ENCODE results near the gene NES. TPM values are rescaled to one million over a fixed set of nuclear protein-coding genes. Genes with fewer than 3 reads are reported as not detected.

Gene NES
- total and polyA plus RNA-seq, 2 donors, result 35.7 to 38.2 TPM

DNA sequence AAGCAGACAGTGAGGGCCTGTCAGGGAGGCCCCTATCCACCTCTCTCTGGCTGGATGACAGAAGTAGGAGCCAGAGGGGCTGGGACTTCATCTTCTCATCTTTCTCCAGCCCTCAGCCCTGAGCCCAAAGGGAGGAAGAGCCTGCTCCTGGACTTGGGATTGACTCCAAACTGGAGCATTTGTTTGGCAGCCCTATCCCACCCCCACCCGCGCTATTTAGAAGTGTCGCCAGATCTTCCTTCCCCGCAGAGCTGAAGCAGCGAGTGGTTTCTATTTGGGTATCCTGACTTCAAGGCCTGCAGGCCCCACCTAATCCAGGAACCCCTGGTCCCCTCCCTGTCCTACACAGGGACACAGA lies 9.6 kb downstream of the NES start:
- no peaks in the 10 kb centered on the region for H3K36me3 ChIP-seq (ENCODE audit: insufficient read depth)

DNA sequence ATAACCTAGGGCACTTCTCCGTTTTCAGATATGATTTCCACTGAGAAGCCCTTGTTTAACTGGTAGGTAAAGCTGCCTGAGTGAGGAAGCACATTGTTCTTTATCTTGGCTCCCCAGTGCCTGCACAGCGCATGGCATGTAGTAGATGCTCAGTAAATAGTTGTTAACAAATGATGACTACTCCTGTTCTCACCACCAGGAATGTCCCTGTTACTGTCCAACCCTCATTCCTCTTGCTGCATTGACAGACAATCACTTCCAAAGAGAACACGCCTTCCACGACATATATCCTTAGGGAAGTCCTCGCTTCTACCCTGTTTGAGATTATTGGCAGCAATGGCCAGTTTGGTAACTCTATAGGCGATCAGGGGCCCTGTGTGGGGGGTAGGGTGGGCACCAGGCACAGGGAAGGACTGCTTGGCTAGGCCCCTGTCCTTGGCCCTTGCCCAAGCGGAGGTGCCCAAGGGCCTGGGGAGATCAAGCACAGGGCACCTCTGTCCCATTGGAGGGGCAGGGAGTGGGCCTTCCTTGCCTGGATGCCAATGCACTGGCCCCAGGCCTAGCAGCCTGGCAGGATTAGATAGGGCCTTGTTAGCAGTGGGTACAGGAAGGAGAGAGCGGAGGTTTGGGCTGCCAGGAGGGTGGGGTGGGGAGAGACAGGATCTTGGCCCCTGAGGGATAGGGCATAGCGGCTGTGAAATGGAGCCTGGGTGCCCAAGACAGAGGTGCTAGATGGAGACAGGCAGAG lies 10.2 kb downstream of the NES start:
- Histone ChIP-seq H3K4me1 (ENCODE audit: insufficient read depth) (no peaks in the 10 kb centered on the region), H3K27ac (ENCODE audit: low read depth) (peak overlapping the region; percentile 55), H3K4me3 (ENCODE audit: low read depth, low read length) (no peak overlapping the region), H3K36me3 (ENCODE audit: insufficient read depth) (no peaks in the 10 kb centered on the region)
- no peak for DNase-seq (ENCODE audit: extremely low spot score)
- WGBS, result 81% methylated on average over 9 of the region's 9 CpGs

More for the DNA sequence above, 9.6 kb downstream of the NES start:
- Histone ChIP-seq H3K4me1 (ENCODE audit: insufficient read depth) (no peaks in the 10 kb centered on the region), H3K27ac (ENCODE audit: low read depth) (peak overlapping the region; percentile 55), H3K4me3 (ENCODE audit: low read depth, low read length) (no peak overlapping the region)
- WGBS, result 22% methylated on average over 5 of the region's 5 CpGs
- no peak for DNase-seq (ENCODE audit: extremely low spot score)

DNA sequence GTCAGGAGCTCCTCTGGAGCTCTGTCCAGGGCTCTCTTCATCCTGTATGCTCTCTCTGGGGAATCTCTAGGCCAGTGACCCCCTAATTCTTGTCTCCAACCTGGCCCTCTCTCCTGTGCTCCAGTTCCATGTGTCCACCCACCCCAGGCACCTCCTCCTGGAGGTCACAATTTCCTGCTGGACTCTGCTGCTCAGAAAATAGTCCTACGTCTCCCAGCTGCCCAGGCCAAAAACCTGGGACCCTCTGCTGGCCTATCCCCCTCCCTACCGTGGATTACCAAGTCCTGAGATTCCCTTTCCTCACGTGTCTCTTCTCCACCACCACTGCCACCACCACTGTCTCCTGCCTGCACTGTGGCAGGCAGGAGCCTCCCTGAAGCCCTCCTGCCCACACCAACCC lies 11.7 kb downstream of the NES start:
- no peak for DNase-seq (ENCODE audit: extremely low spot score)
- H3K36me3 ChIP-seq (ENCODE audit: insufficient read depth), result no peaks in the 10 kb centered on the region
- 59% methylated on average over 3 of the region's 3 CpGs for WGBS
- no peaks in the 10 kb centered on the region for H3K4me1 ChIP-seq (ENCODE audit: insufficient read depth)
- H3K4me3 ChIP-seq (ENCODE audit: low read depth, low read length), result no peak overlapping the region
- peak overlapping the region; percentile 46 for H3K27ac ChIP-seq (ENCODE audit: low read depth)

DNA sequence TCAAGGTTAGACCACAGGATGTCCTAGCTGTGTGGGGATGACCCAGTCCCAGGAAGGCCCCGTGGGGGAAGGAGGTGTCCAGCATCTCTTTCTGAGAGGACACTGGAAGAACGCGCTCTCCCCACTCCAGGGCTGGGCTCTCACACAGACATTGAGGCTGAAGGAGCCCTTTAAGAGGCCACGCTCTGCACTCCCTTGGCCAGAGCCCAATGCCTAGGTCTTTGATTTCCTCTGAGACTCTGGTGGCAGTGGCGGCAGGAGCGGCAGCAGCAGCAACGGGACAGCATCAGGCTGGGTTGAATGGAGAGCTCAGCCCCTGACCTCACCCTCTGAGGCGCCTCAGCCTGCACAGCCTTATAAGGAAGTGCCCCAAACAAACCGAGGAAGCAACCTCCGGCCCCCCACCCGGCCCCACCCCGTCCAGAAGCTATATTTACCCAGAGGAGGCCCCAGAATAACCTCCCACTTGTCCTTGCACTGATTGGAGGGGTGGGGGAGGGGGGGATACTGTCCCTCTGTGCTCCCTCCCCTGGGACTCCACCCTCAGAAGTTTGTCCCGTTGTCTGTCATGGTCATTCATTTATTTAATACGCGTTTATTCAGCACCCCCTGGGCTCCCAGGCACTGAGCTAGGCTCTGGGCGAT lies 12.3 kb downstream of the NES start:
- Histone ChIP-seq H3K4me1 (ENCODE audit: insufficient read depth) (no peaks in the 10 kb centered on the region), H3K36me3 (ENCODE audit: insufficient read depth) (no peaks in the 10 kb centered on the region), H3K4me3 (ENCODE audit: low read depth, low read length) (no peak overlapping the region), H3K27ac (ENCODE audit: low read depth) (peak overlapping the region; percentile 46)
- DNase-seq (ENCODE audit: extremely low spot score), result no peak
- 22% methylated on average over 16 of the region's 16 CpGs for WGBS

DNA sequence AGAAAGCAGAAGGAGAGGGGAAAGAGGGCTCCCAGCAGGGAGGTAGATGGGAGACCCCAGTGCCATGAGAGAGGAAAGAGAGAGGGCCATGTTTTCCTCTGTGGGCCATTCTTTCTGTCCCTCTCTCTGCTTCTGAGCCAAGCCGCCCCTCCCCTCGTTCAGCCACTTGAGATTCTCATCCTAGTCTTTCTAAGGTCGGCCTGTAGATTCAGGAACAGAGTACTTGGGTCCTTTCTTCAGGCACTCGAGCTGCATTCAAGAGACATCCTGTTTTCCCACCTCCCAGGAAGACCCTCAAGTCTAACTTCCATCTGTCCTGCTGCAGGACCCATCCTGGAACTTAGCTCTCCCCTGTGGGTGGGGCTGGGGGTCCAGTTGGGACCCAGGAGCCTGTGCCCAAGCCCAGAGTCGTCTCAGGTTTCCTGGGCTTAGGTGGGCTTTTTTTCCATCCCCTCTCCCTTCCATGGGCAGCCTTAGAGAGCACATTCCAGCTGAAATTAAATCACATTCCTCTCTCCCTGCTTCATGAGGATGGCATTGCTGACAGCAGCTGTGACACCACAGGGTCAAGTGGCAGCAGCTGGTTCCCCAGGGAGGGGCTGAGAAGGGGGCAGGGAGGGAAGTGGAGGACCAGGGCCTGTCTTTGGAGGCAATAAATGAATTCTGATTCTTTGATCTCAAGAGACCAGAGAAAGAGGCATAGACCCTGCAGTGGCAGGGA lies 13.0 kb downstream of the NES start:
- Histone ChIP-seq H3K27ac (ENCODE audit: low read depth) (peak overlapping the region; percentile 4), H3K4me3 (ENCODE audit: low read depth, low read length) (no peak overlapping the region), H3K36me3 (ENCODE audit: insufficient read depth) (no peaks in the 10 kb centered on the region), H3K4me1 (ENCODE audit: insufficient read depth) (no peaks in the 10 kb centered on the region)
- no peak for DNase-seq (ENCODE audit: extremely low spot score)
- 54% methylated on average over 5 of the region's 5 CpGs for WGBS

DNA sequence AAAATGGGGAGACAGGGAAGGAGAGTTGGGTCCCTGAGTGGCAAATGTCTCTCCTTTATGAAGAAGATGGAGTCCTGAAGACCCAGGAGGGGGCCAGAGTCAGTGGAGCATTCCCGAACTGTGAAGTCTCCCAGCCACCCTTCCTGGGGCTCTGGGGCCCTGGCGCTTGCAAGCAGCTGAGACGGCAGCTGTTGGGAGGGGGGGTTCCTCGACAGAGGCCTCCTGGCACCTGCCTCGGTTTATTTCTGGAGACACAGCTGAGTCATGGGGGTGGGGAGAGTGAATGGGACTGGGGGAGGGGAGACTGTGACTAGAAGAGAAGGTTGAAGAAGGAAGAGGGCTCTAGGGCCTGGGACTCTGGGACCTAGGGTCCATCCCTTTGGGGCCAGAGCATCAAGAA lies 14.0 kb downstream of the NES start:
- no peaks in the 10 kb centered on the region for H3K36me3 ChIP-seq (ENCODE audit: insufficient read depth)
- H3K4me3 ChIP-seq (ENCODE audit: low read depth, low read length), result no peak overlapping the region
- H3K27ac ChIP-seq (ENCODE audit: low read depth), result no peak overlapping the region
- no peaks in the 10 kb centered on the region for H3K4me1 ChIP-seq (ENCODE audit: insufficient read depth)
- DNase-seq (ENCODE audit: extremely low spot score), result no peak
- WGBS, result 33% methylated on average over 5 of the region's 5 CpGs

DNA sequence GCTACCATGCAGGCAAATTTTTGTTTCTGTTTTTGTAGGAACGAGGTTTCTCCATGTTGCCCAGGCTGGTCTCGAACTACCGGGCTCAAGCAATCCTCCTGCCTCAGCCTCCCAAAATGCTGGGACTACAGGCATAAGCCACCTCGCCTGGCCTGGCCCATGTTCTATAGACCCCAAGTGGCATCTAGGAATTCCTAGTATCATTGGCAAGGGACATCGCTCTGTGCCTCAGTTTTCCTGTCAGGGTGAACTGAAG lies 14.5 kb downstream of the NES start:
- Histone ChIP-seq H3K36me3 (ENCODE audit: insufficient read depth) (no peaks in the 10 kb centered on the region), H3K4me3 (ENCODE audit: low read depth, low read length) (no peak overlapping the region), H3K4me1 (ENCODE audit: insufficient read depth) (no peaks in the 10 kb centered on the region), H3K27ac (ENCODE audit: low read depth) (no peak overlapping the region)
- no peak for DNase-seq (ENCODE audit: extremely low spot score)
- 80% methylated on average over 5 of the region's 5 CpGs for WGBS

DNA sequence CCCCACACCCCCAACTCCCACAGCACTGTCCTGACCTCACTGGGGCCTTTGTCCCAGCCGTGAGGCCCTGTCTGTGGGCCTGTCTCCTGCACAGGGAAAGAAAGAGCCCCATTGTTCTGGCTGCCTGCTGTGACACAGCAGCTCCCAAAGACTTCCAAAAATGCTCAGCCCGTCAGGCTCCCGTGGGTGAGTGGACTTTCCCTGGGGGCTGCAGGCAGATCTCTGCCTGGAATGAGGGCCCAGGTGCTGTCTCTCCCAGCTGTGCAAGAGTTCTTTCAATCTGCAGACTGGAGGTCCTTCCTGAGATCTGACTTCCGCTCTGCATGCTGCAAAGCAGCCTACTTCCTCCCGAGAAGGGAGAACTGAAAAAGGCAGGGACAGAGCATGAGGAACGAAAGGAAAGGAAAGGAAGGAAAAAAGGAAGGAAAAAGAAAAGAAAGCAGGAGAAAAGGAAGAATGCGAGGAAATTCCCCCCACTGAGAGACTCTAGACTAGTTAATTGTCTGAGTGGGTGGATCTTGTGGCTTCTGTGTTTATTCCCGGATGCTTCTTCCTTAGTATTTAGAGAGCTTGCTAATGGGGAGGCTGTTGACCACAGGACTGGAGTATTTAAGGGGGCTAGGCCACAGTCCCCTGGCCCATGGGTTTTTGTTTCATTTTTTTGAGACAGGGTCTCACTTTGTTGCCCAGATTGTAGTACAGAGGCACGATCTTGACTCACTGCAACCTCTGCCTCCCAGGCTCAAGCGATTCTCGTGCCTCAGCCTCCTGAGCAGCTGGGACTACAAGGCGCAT lies 15.0 kb downstream of the NES start:
- Histone ChIP-seq H3K27ac (ENCODE audit: low read depth) (peak overlapping the region; percentile 41), H3K36me3 (ENCODE audit: insufficient read depth) (no peaks in the 10 kb centered on the region), H3K4me1 (ENCODE audit: insufficient read depth) (no peaks in the 10 kb centered on the region), H3K4me3 (ENCODE audit: low read depth, low read length) (no peak overlapping the region)
- 62% methylated on average over 12 of the region's 12 CpGs for WGBS
- no peak for DNase-seq (ENCODE audit: extremely low spot score)

DNA sequence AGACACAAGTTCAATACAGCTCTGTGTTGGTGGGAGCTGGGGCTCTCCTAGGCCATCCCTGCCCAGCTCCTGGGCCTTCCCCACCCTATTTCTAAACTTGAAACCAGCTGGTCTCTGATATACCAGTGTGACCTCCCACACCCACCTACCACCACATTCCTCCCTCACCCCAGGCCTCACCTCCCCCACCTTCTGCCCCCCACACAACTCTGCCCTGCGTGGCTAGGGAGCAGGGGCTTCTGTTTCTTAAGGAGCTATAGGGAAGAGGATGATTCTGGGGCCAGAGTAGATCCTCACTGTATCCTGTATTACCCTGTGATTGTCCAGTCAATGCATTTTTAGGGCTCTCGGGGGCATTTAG lies 16.5 kb downstream of the NES start:
- H3K4me3 ChIP-seq (ENCODE audit: low read depth, low read length), result no peak overlapping the region
- no peaks in the 10 kb centered on the region for H3K36me3 ChIP-seq (ENCODE audit: insufficient read depth)
- 78% methylated on average over 2 of the region's 2 CpGs for WGBS
- no peak for DNase-seq (ENCODE audit: extremely low spot score)
- no peaks in the 10 kb centered on the region for H3K4me1 ChIP-seq (ENCODE audit: insufficient read depth)
- peak overlapping the region; percentile 76 for H3K27ac ChIP-seq (ENCODE audit: low read depth)

DNA sequence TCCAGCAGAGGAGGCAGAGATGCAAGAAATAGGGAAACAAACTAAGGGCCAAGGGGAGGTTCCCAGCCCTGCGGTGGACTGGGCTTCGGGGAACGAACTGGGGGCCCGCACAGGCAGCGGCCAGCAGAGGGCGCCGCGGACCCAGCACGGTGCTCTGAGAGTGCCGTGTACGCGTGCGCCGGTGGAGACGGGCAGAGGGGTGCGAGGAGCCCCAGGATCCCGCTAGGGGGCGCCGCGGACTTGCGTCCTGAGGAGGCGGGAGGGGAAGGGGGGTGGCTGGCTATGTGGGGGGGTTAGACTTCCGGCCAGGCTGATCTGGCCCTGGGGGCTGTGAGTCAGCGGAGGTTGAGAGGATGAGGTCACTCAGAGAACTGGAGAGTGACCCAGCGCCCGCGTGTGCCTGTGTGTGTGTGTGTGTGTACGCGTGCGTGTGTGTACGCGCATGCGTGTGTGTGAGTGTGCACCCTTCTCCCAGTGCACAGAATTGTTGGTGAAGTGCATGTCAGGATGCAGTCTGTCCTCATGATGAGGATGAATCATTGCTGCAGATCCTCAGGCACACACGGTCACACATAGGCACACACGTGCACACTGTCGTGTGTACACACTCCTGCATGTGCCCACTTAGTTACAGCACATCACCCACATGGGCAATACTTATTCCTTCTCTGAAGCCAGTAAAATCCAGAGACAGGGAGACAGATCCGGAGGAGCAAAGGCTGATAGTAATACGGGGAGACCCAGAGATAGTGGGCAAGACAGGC lies 17.0 kb downstream of the NES start:
- peak; percentile 77 for DNase-seq (ENCODE audit: extremely low spot score)
- no peaks in the 10 kb centered on the region for H3K4me1 ChIP-seq (ENCODE audit: insufficient read depth)
- WGBS, result 5% methylated on average over 38 of the region's 38 CpGs
- peak overlapping the region; percentile 76 for H3K27ac ChIP-seq (ENCODE audit: low read depth)
- H3K36me3 ChIP-seq (ENCODE audit: insufficient read depth), result no peaks in the 10 kb centered on the region
- no peak overlapping the region for H3K4me3 ChIP-seq (ENCODE audit: low read depth, low read length)

DNA sequence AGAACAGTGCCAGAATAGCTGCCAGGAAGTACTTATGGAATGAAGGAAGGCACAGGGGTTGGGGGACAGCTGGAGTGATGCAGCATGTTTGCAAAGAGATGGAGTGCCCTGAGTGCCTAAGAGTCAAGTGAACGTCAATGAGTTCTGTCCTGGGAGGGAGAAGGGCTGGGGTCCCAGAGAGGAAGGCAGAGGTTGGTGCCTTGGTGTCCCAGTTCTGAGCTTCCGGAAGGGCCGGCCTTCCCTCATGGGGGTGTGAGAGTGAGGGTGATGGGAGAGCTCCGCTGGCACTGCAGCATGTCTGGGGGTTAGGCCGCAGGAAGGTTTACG lies 17.6 kb downstream of the NES start:
- H3K4me1 ChIP-seq (ENCODE audit: insufficient read depth), result no peaks in the 10 kb centered on the region
- H3K27ac ChIP-seq (ENCODE audit: low read depth), result peak overlapping the region; percentile 11
- no peak overlapping the region for H3K4me3 ChIP-seq (ENCODE audit: low read depth, low read length)
- no peak for DNase-seq (ENCODE audit: extremely low spot score)
- H3K36me3 ChIP-seq (ENCODE audit: insufficient read depth), result no peaks in the 10 kb centered on the region
- WGBS, result 19% methylated on average over 6 of the region's 6 CpGs

DNA sequence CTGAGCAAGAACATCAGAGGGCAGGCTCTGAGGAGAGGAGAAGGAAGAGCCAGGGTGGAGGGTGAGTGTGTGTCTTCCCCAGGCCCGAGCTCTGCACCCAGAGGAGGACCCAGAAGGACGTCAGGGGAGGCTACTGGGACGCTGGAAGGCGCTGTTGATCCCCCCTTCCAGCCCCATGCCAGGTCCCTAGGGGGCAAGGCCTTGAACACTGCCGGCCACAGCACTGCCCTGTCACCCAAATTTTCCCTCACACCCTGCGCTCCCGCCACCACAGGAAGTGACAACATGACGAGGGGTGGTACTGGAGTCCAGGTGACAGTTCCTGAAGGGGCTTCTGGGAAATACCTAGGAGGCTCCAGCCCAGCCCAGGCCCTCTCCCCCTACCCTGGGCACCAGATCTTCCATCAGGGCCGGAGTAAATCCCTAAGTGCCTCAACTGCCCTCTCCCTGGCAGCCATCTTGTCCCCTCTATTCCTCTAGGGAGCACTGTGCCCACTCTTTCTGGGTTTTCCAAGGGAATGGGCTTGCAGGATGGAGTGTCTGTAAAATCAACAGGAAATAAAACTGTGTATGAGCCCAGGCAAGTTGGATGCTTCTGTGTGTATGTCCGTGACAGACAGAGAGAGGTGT lies 18.1 kb downstream of the NES start:
- Histone ChIP-seq H3K27ac (ENCODE audit: low read depth) (no peak overlapping the region), H3K4me3 (ENCODE audit: low read depth, low read length) (no peak overlapping the region), H3K4me1 (ENCODE audit: insufficient read depth) (no peaks in the 10 kb centered on the region), H3K36me3 (ENCODE audit: insufficient read depth) (no peaks in the 10 kb centered on the region)
- DNase-seq (ENCODE audit: extremely low spot score), result no peak
- WGBS, result 78% methylated on average over 10 of the region's 10 CpGs

DNA sequence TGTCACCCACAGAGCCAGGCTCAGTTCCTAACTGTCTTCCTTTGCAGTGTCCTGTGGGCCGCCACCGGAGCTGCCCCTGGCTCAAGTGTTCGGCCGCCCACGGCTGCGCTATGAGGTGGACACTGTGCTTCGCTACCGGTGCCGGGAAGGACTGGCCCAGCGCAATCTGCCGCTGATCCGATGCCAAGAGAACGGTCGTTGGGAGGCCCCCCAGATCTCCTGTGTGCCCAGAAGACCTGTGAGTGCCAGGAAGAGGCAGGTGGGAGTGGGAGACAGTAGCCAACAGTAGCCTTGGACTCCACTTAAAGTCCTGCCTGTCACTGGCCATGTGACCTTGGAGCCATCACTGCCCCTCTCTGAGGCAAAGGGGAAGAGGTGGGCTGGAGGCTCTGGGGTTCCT lies 18.7 kb downstream of the NES start:
- no peaks in the 10 kb centered on the region for H3K36me3 ChIP-seq (ENCODE audit: insufficient read depth)
- DNase-seq (ENCODE audit: extremely low spot score), result no peak
- 89% methylated on average over 14 of the region's 14 CpGs for WGBS
- no peaks in the 10 kb centered on the region for H3K4me1 ChIP-seq (ENCODE audit: insufficient read depth)
- no peak overlapping the region for H3K27ac ChIP-seq (ENCODE audit: low read depth)
- H3K4me3 ChIP-seq (ENCODE audit: low read depth, low read length), result no peak overlapping the region
